ENCODE data around the gene FAM161A.
"Not testable (repeated sequence)": the region's sequence is repeated elsewhere in the genome, so short reads cannot be mapped to it uniquely, and the experiment has no call there.

The FAM161A gene

GRCh38 chr2:61816480-61817355, 37.1 kb downstream of the FAM161A start:
- no peak for TF ChIP-seq EZH2phosphoT487 (IDR thresholded peaks at IDR 0.05; ENCODE audit: borderline replicate concordance, low read length)
- TF ChIP-seq CTCF (IDR thresholded peaks at IDR 0.05; ENCODE audit: low read depth, low read length, poor library complexity, severe bottlenecking) = no peak
- Histone ChIP-seq H3K9me3 (ENCODE audit: control insufficient read depth, insufficient read depth, low read length) (no peaks in the 10 kb centered on the region), H3K4me1 (ENCODE audit: control insufficient read depth, low read length) (no peaks in the 10 kb centered on the region), H3K27me3 (ENCODE audit: control insufficient read depth, low read length) (peaks cover 18% of the 10 kb centered on the region), H3K9me2 (replicated peaks; ENCODE audit: control insufficient read depth, low read length) (no peaks in the 10 kb centered on the region), H3K4me2 (ENCODE audit: low read length) (no peak overlapping the region), H3K27ac (ENCODE audit: low read depth, low read length) (no peak overlapping the region), H3K36me3 (ENCODE audit: control insufficient read depth, low read length) (no peaks in the 10 kb centered on the region), H3F3A (ENCODE audit: control insufficient read depth, insufficient read depth) (no peaks in the 10 kb centered on the region), H3K4me3 (ENCODE audit: low read length) (no peak overlapping the region), H3K79me2 (ENCODE audit: control insufficient read depth, low read length) (no peaks in the 10 kb centered on the region), H4K20me1 (ENCODE audit: control insufficient read depth, insufficient read depth, low read depth, low read length) (no peaks in the 10 kb centered on the region)

DNA sequence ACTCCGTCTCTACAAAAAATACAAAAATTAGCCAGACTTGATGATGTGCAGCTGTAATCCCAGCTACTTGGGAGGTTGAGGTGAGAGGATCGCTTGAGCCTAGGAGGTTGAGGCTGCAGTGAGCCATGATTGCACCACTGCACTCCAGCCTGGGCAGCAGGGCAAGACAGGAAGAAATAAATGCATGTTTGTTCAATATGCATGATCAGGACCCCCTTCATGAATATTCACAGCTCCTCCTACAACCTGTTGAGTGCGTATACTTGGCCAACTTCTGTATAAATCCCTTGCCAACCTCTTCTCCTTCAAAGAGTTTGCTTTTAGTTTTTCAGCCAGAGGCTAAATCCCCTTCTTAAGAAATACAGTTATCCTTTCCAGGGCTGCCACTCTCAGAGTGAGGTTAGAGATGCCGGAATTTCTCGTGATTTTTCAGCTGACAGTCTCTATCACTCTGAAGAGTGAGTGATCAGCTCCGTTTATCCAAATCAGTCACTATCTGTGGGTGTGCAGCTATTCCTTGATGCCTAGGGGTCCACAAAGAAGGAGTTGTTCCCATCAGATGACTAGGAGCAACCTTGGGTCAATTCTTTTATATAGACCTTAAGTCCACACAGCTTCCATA, 39.2 kb downstream of the FAM161A start:
- Histone ChIP-seq H3F3A (ENCODE audit: control insufficient read depth, insufficient read depth) (no peaks in the 10 kb centered on the region), H3K4me3 (ENCODE audit: low read length) (no peak overlapping the region), H3K27me3 (ENCODE audit: control insufficient read depth, low read length) (peaks cover 20% of the 10 kb centered on the region), H3K4me1 (ENCODE audit: control insufficient read depth, low read length) (no peaks in the 10 kb centered on the region), H3K9me3 (ENCODE audit: control insufficient read depth, insufficient read depth, low read length) (no peaks in the 10 kb centered on the region), H3K79me2 (ENCODE audit: control insufficient read depth, low read length) (no peaks in the 10 kb centered on the region), H4K20me1 (ENCODE audit: control insufficient read depth, insufficient read depth, low read depth, low read length) (no peaks in the 10 kb centered on the region), H3K9me2 (replicated peaks; ENCODE audit: control insufficient read depth, low read length) (no peaks in the 10 kb centered on the region), H3K36me3 (ENCODE audit: control insufficient read depth, low read length) (no peaks in the 10 kb centered on the region), H3K27ac (ENCODE audit: low read depth, low read length) (no peak overlapping the region), H3K4me2 (ENCODE audit: low read length) (no peak overlapping the region)
- TF ChIP-seq EZH2phosphoT487 (IDR thresholded peaks at IDR 0.05; ENCODE audit: borderline replicate concordance, low read length) = no peak
- no peak for TF ChIP-seq CTCF (IDR thresholded peaks at IDR 0.05; ENCODE audit: low read depth, low read length, poor library complexity, severe bottlenecking)

DNA sequence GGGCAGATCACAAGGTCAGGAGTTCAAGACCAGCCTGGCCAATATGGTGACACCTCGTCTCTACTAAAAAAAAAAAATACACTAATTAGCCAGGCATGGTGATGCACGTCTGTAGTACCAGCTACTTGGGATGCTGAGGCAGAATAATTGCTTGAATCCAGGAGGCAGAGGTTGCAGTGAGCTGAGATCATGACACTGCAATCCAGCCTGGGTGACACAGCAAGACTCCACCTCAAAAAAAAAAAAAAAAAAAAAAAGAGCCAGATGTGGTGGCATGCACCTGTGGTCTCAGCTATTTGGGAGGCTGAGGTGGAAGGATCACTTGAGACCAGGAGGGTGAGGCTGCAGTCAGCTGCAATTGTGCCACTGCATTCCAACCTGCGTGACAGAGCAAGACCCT, 40.5 kb downstream of the FAM161A start:
- not testable (repeated sequence) for H3F3A ChIP-seq (ENCODE audit: control insufficient read depth, insufficient read depth); H3K9me3 ChIP-seq (ENCODE audit: control insufficient read depth, insufficient read depth, low read length); H3K4me3 ChIP-seq (ENCODE audit: low read length); H3K4me1 ChIP-seq (ENCODE audit: control insufficient read depth, low read length); H4K20me1 ChIP-seq (ENCODE audit: control insufficient read depth, insufficient read depth, low read depth, low read length); H3K4me2 ChIP-seq (ENCODE audit: low read length); H3K79me2 ChIP-seq (ENCODE audit: control insufficient read depth, low read length); H3K9me2 ChIP-seq (replicated peaks; ENCODE audit: control insufficient read depth, low read length); H3K36me3 ChIP-seq (ENCODE audit: control insufficient read depth, low read length); H3K27ac ChIP-seq (ENCODE audit: low read depth, low read length)
- peaks cover 15% of the 10 kb centered on the region for H3K27me3 ChIP-seq (ENCODE audit: control insufficient read depth, low read length)

- no peaks in the 10 kb centered on the region for H3K79me2 ChIP-seq (ENCODE audit: control insufficient read depth, low read length)
- H3K9me2 ChIP-seq (replicated peaks; ENCODE audit: control insufficient read depth, low read length) = no peaks in the 10 kb centered on the region
- no peaks in the 10 kb centered on the region for H3K9me3 ChIP-seq (ENCODE audit: control insufficient read depth, insufficient read depth, low read length)
- no peak overlapping the region for H3K4me2 ChIP-seq (ENCODE audit: low read length)
- H3K36me3 ChIP-seq (ENCODE audit: control insufficient read depth, low read length) = no peaks in the 10 kb centered on the region
- peaks cover 4% of the 10 kb centered on the region; the same call in 1 of the 2 replicates for H3F3A ChIP-seq (ENCODE audit: control insufficient read depth, insufficient read depth)
- peaks cover 13% of the 10 kb centered on the region; the same call in 1 of the 2 replicates for H3K27me3 ChIP-seq (ENCODE audit: control insufficient read depth, low read length)
- H3K4me1 ChIP-seq (ENCODE audit: control insufficient read depth, low read length) = peaks cover 5% of the 10 kb centered on the region
- TF ChIP-seq EZH2phosphoT487 (IDR thresholded peaks at IDR 0.05; ENCODE audit: borderline replicate concordance, low read length) = no peak
- TF ChIP-seq CTCF (IDR thresholded peaks at IDR 0.05; ENCODE audit: low read depth, low read length, poor library complexity, severe bottlenecking) = no peak
- no peak overlapping the region for H3K4me3 ChIP-seq (ENCODE audit: low read length)
- no peak overlapping the region for H3K27ac ChIP-seq (ENCODE audit: low read depth, low read length)
- no peaks in the 10 kb centered on the region for H4K20me1 ChIP-seq (ENCODE audit: control insufficient read depth, insufficient read depth, low read depth, low read length)
Observed at GRCh38 chr2:61811821-61812220, 42.0 kb downstream of the FAM161A start.

DNA sequence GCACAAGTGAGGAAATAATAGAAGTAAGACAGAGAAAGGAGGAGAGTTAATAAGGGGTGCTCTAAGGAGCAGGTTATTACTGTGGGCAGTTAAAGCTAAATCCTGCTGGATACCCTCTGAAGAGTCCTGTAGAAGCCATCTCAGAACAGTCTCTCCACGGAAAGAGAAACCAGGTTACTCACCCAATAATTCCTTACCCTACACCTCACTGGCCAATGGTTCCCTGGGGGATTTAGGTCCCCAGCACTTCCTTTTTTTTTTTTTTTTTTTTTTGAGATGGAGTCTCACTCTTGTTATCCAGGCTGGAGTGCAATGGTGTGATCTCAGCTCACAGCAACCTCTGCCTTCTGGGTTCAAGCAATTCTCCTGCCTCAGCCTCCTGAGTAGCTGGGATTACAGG, 43.7 kb downstream of the FAM161A start:
- not testable (repeated sequence) for H4K20me1 ChIP-seq (ENCODE audit: control insufficient read depth, insufficient read depth, low read depth, low read length); H3K9me3 ChIP-seq (ENCODE audit: control insufficient read depth, insufficient read depth, low read length); H3K4me1 ChIP-seq (ENCODE audit: control insufficient read depth, low read length); H3K36me3 ChIP-seq (ENCODE audit: control insufficient read depth, low read length); H3K9me2 ChIP-seq (replicated peaks; ENCODE audit: control insufficient read depth, low read length); H3K4me3 ChIP-seq (ENCODE audit: low read length); H3F3A ChIP-seq (ENCODE audit: control insufficient read depth, insufficient read depth); H3K27ac ChIP-seq (ENCODE audit: low read depth, low read length); H3K79me2 ChIP-seq (ENCODE audit: control insufficient read depth, low read length); H3K27me3 ChIP-seq (ENCODE audit: control insufficient read depth, low read length); H3K4me2 ChIP-seq (ENCODE audit: low read length)
